Measurements from ENCODE around the gene MAN2B1.
"Not testable (repeated sequence)": the region's sequence is repeated elsewhere in the genome, so short reads cannot be mapped to it uniquely, and the experiment has no call there.

MAN2B1 gene

GRCh38 chr19:12698138-12698537 is 31.6 kb upstream of the MAN2B1 start:
- no peak overlapping the region for H3K27ac Mint-ChIP-seq (ENCODE audit: low read depth)
- peaks cover 6% of the 10 kb centered on the region for H3K4me1 Mint-ChIP-seq
- H3K27me3 Mint-ChIP-seq = no peaks in the 10 kb centered on the region
- peak overlapping the region; percentile 52 for H3K4me3 Mint-ChIP-seq
- no peaks in the 10 kb centered on the region for H3K9me3 Mint-ChIP-seq
- H3K36me3 Mint-ChIP-seq (ENCODE audit: insufficient read depth) = peaks cover 11% of the 10 kb centered on the region
- DNase-seq (ENCODE audit: low spot score in 2 of 2) = no peak
- no peak for ATAC-seq (replicated peaks; ENCODE audit: extremely low read depth, poor library complexity, severe bottlenecking)

DNA sequence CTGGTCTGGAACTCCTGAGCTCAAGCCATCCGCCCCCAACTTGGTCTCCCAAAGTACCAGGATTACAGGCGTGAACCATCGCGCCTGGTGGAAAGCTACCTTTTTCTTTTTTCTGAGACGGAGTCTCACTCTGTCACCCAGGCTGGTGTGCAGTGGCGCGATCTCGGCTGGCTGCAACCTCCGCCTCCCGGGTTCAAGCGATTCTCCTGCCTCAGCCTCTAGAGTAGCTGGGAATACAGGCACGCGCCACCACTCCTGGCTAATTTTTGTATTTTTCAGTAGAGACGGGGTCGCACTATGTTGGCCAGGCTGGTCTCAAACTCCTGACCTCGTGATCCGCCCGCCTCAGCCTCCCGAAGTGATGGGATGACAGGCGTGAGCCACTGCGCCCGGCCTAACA is 30.9 kb upstream of the MAN2B1 start:
- not testable (repeated sequence) for H3K27ac Mint-ChIP-seq (ENCODE audit: low read depth); H3K36me3 Mint-ChIP-seq (ENCODE audit: insufficient read depth); ATAC-seq (replicated peaks; ENCODE audit: extremely low read depth, poor library complexity, severe bottlenecking); H3K27me3 Mint-ChIP-seq; H3K4me1 Mint-ChIP-seq; H3K9me3 Mint-ChIP-seq; DNase-seq (ENCODE audit: low spot score in 2 of 2)
- peak overlapping the region; percentile 27 for H3K4me3 Mint-ChIP-seq

DNA sequence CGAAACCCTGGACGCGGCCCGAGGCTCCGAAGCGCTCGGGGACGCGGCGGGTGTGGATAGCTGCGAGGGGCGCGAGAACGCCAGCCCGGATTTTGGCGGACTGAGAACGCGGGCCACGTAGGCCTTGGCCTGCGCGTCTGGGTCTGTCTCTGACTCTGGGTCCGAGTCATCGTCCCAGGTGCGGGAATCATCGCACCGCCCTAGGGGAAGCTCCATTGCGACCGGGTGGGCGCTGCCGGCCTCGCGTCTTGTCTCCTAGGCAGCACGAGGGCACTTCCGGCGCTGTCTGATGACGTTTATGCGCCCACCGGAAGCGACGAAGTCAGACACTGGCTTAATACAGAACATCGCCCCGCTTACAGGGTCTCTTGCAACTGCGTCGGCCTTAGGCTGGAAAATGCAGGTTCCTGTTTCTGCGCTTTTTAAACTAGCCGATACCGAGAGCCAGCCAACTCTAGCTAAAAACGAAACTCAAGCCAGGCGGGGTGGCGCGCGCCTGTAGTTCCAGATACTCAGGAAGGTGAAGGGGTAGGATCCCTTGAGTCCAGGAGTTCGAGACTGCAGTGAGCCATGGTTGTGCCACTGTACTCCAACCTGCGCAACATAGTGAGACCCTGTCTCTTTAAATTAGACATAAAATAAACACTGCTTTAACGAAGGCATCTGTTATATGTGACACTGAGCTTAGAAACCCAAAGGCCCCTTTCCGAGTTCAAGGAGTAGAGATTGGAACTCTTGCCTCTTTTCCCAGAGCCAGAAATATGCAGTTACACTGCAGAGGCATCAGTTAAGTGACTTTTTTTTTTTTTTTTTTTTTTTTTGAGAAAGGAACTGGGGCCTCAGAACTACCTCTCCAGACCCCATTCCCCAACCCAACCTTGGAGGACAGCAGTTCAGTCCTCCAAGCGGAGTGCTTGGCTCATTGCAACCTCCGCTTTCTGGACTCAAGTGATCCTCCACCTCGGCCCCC is 30.1 kb upstream of the MAN2B1 start, which contains the start of gene FBXW9:
Gene FBXW9 (minus strand): TSS at position 266 of the 970 bp plus-strand sequence. CDS start 50 bp downstream, at position 216.
- H3K27me3 Mint-ChIP-seq = no peaks in the 10 kb centered on the region
- peaks cover 6% of the 10 kb centered on the region for H3K36me3 Mint-ChIP-seq (ENCODE audit: insufficient read depth)
- peak; percentile 97 for ATAC-seq (replicated peaks; ENCODE audit: extremely low read depth, poor library complexity, severe bottlenecking)
- H3K9me3 Mint-ChIP-seq = no peaks in the 10 kb centered on the region
- peak within 1 kb of the TSS; percentile 89 for H3K27ac Mint-ChIP-seq (ENCODE audit: low read depth)
- DNase-seq (ENCODE audit: low spot score in 2 of 2) = peak; percentile 95 to 99
- peaks cover 6% of the 10 kb centered on the region for H3K4me1 Mint-ChIP-seq
- peak within 1 kb of the TSS; percentile 82 for H3K4me3 Mint-ChIP-seq

- peak overlapping the region; percentile 82 for H3K4me3 Mint-ChIP-seq
- H3K27me3 Mint-ChIP-seq = no peaks in the 10 kb centered on the region
- H3K4me1 Mint-ChIP-seq = peaks cover 6% of the 10 kb centered on the region
- no peak for DNase-seq (ENCODE audit: low spot score in 2 of 2)
- H3K9me3 Mint-ChIP-seq = no peaks in the 10 kb centered on the region
- H3K27ac Mint-ChIP-seq (ENCODE audit: low read depth) = peak overlapping the region; percentile 89
- peaks cover 5% of the 10 kb centered on the region for H3K36me3 Mint-ChIP-seq (ENCODE audit: insufficient read depth)
- no peak for ATAC-seq (replicated peaks; ENCODE audit: extremely low read depth, poor library complexity, severe bottlenecking)
These were observed 29.4 kb upstream of the MAN2B1 start for GRCh38 chr19:12695997-12696365.

DNA sequence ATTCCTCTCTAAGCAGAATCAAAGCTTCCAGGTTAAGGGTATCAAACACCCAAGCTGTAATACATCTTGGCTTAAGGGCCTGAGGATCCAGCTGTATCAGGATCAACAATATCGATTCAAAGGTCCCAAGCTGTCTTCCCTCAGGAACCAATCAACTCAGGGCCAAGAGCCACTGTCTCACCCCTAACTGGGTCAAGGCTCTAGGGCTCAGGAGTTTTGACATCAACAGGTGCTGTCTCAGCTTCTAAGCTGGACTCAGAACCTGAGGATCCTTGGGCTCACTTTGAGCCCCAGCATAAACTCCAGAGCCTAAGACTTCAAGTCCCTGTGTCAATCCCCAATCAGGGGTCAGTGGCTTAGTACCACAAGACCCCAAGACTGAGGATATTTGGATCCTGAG is 29.0 kb upstream of the MAN2B1 start:
- peak overlapping the region; percentile 82 for H3K4me3 Mint-ChIP-seq
- DNase-seq (ENCODE audit: low spot score in 2 of 2) = no peak
- H3K27ac Mint-ChIP-seq (ENCODE audit: low read depth) = no peak overlapping the region
- no peak for ATAC-seq (replicated peaks; ENCODE audit: extremely low read depth, poor library complexity, severe bottlenecking)
- H3K9me3 Mint-ChIP-seq = no peaks in the 10 kb centered on the region
- H3K27me3 Mint-ChIP-seq = no peaks in the 10 kb centered on the region
- H3K36me3 Mint-ChIP-seq (ENCODE audit: insufficient read depth) = peaks cover 5% of the 10 kb centered on the region
- H3K4me1 Mint-ChIP-seq = peaks cover 6% of the 10 kb centered on the region

DNA sequence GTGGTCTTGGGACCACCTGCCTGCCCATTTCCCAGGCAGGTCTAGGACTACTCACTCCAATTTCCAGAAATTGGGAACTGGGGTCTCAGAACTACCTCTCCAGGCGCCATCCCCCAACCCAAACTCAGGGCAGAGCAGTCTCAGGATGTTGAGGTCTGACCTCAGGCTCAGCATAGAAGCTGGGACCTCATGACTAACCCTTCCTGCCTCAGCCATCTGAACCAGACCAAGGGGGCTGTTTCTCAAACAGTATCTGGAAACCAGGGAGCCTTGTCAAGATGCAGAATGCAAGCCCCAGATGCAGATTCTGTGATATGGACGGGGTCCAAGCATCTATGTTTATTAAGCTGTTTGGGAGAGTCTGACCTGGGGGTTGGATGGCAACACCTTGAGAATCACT is 28.6 kb upstream of the MAN2B1 start:
- DNase-seq (ENCODE audit: low spot score in 2 of 2) (no peak), ATAC-seq (replicated peaks; ENCODE audit: extremely low read depth, poor library complexity, severe bottlenecking) (no peak)
- no peak overlapping the region for H3K4me3 Mint-ChIP-seq
- H3K27me3 Mint-ChIP-seq = no peaks in the 10 kb centered on the region
- H3K27ac Mint-ChIP-seq (ENCODE audit: low read depth) = no peak overlapping the region
- peaks cover 6% of the 10 kb centered on the region for H3K4me1 Mint-ChIP-seq
- peaks cover 5% of the 10 kb centered on the region for H3K36me3 Mint-ChIP-seq (ENCODE audit: insufficient read depth)
- no peaks in the 10 kb centered on the region for H3K9me3 Mint-ChIP-seq

- Mint-ChIP-seq H3K4me1 (peaks cover 6% of the 10 kb centered on the region), H3K4me3 (no peak overlapping the region), H3K36me3 (ENCODE audit: insufficient read depth) (peaks cover 5% of the 10 kb centered on the region), H3K9me3 (no peaks in the 10 kb centered on the region), H3K27me3 (no peaks in the 10 kb centered on the region), H3K27ac (ENCODE audit: low read depth) (no peak overlapping the region)
- no peak for ATAC-seq (replicated peaks; ENCODE audit: extremely low read depth, poor library complexity, severe bottlenecking)
- DNase-seq (ENCODE audit: low spot score in 2 of 2) = no peak
These were observed 28.1 kb upstream of the MAN2B1 start for GRCh38 chr19:12694641-12695040.

DNA sequence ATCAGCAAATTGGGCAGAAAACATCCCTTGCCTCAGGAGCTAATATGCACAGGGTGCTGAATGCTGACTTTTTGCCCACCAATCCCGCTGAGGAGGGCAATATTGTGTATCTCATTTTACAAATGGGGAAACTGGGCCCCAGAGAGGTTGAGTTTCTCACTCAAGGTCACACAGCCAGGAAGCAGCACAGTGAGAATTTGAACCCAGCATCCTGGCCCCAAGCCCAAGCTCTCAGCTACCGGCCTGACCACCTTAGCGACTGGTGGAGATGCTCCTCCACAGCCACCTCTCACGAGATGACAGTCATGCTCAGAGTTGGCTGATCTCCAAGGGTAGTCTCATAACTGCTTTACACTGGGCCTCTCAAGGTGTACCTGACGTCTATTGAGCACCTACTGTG is 26.4 kb upstream of the MAN2B1 start:
- ATAC-seq (replicated peaks; ENCODE audit: extremely low read depth, poor library complexity, severe bottlenecking) = no peak
- H3K4me3 Mint-ChIP-seq = no peak overlapping the region
- H3K36me3 Mint-ChIP-seq (ENCODE audit: insufficient read depth) = peaks cover 4% of the 10 kb centered on the region
- H3K4me1 Mint-ChIP-seq = peaks cover 1% of the 10 kb centered on the region
- no peak for DNase-seq (ENCODE audit: low spot score in 2 of 2)
- no peaks in the 10 kb centered on the region for H3K27me3 Mint-ChIP-seq
- no peaks in the 10 kb centered on the region for H3K9me3 Mint-ChIP-seq
- H3K27ac Mint-ChIP-seq (ENCODE audit: low read depth) = no peak overlapping the region

DNA sequence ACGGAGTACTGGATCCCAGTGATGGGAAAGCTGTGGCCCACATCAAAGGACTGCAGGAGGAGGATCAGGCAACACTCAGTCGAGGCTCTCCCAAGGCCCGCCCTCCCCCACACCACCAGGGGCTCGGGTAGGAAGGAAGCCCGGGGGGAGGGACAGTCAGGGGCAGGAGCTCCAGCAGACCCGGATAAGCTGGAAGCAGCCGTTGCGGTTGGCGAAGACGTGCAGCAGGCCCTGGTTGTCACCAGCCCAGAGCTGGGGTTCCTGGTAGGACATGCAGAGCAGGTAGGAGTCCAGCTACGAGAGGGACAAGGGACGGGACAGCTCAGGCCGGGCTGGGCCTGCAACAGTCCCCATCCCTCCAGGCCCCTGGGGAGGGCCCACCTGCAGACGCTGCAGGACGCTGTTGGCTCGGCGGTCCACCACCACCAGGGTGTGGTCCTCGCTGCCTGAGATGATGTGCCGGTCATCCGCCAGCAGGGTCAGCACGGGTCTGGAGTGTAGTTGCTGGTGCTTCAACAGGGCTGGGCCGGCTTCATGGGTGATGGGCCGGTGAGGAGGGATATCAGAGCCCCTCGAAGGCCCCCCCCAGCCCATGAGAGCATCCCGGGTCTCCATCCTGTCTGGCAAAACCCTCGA is 23.2 kb upstream of the MAN2B1 start:
- DNase-seq (ENCODE audit: low spot score in 2 of 2) = no peak
- ATAC-seq (replicated peaks; ENCODE audit: extremely low read depth, poor library complexity, severe bottlenecking) = no peak
- Mint-ChIP-seq H3K9me3 (no peaks in the 10 kb centered on the region), H3K36me3 (ENCODE audit: insufficient read depth) (no peaks in the 10 kb centered on the region), H3K4me3 (no peak overlapping the region), H3K27ac (ENCODE audit: low read depth) (no peak overlapping the region), H3K27me3 (no peaks in the 10 kb centered on the region), H3K4me1 (no peaks in the 10 kb centered on the region)

GRCh38 chr19:12689012-12689411 is 22.5 kb upstream of the MAN2B1 start:
- no peak overlapping the region for H3K4me3 Mint-ChIP-seq
- H3K36me3 Mint-ChIP-seq (ENCODE audit: insufficient read depth) = peaks cover 2% of the 10 kb centered on the region
- no peak for ATAC-seq (replicated peaks; ENCODE audit: extremely low read depth, poor library complexity, severe bottlenecking)

GRCh38 chr19:12687496-12688196 is 21.1 kb upstream of the MAN2B1 start, which contains the start of gene GNG14:
GNG14 (plus strand) TSS chr19:12687998; CDS start chr19:12688049, 51 bp downstream.
- ATAC-seq (replicated peaks; ENCODE audit: extremely low read depth, poor library complexity, severe bottlenecking) = no peak
- H3K4me1 Mint-ChIP-seq = no peaks in the 10 kb centered on the region
- H3K4me3 Mint-ChIP-seq = no peak within 1 kb of the TSS
- H3K27me3 Mint-ChIP-seq = no peaks in the 10 kb centered on the region
- no peaks in the 10 kb centered on the region for H3K9me3 Mint-ChIP-seq
- DNase-seq (ENCODE audit: low spot score in 2 of 2) = no peak
- no peak within 1 kb of the TSS for H3K27ac Mint-ChIP-seq (ENCODE audit: low read depth)
- H3K36me3 Mint-ChIP-seq (ENCODE audit: insufficient read depth) = peaks cover 7% of the 10 kb centered on the region

More at GRCh38 chr19:12689012-12689411, 22.5 kb upstream of the MAN2B1 start:
- H3K27ac Mint-ChIP-seq (ENCODE audit: low read depth) = no peak overlapping the region
- no peaks in the 10 kb centered on the region for H3K27me3 Mint-ChIP-seq
- no peak for DNase-seq (ENCODE audit: low spot score in 2 of 2)
- H3K9me3 Mint-ChIP-seq = no peaks in the 10 kb centered on the region
- H3K4me1 Mint-ChIP-seq = no peaks in the 10 kb centered on the region

- no peak for ATAC-seq (replicated peaks; ENCODE audit: extremely low read depth, poor library complexity, severe bottlenecking)
- peaks cover 18% of the 10 kb centered on the region for H3K36me3 Mint-ChIP-seq (ENCODE audit: insufficient read depth)
- no peaks in the 10 kb centered on the region for H3K9me3 Mint-ChIP-seq
- no peak overlapping the region for H3K4me3 Mint-ChIP-seq
- no peaks in the 10 kb centered on the region for H3K27me3 Mint-ChIP-seq
- no peak overlapping the region for H3K27ac Mint-ChIP-seq (ENCODE audit: low read depth)
- DNase-seq (ENCODE audit: low spot score in 2 of 2) = no peak
- H3K4me1 Mint-ChIP-seq = peaks cover 8% of the 10 kb centered on the region
These were observed 19.3 kb upstream of the MAN2B1 start for GRCh38 chr19:12685831-12686230.

All from central memory CD8-positive, alpha-beta T cell (primary cell).